ENCODE measurements around the gene TOR4A. TPM values are rescaled to one million over a fixed set of nuclear protein-coding genes. Genes with fewer than 3 reads are reported as not detected.

Gene TOR4A
- total and polyA plus RNA-seq, 2 experiments from 2014 or later = 2.0 to 19.0 TPM

DNA sequence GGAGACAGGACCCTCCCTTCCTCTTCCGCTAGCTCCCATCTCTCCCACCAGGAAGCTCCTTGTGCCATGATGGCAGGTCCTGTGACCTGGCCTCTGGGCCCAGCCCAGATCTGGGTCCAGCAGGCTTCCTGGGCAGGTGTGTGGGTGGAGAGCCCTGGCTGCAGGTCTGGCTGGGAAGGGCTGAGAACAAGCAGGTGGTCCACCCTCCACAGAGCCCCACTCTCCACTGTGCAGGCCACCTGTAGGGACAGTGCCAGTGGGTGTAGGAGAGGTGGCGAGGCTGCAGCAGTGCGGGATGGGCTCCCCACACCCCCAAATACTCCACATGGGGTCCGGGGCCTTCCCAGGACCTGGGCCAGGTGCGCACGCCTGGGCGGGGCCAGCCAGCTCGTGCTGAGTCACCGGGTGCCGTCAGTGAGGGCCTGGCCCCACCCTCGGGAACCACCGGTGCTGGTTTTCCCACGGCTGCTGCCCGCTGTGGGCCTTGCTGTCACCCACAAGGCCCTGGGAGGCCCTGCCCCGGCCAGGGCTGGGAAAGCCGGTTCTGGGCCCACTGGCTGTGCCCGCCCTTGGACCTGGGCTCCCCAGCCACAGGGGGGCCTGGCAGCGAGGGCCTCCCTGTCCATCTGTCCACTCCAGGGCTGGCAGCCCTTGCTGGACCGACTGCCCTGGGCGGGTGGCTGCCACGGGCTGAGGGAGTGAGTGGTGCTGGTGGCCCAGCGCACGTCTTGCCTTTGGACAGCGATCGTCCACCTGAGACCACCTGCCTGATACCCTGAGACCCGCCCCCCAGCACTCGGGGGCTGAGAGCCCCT, 33.9 kb downstream of the TOR4A start (continued):
- TF ChIP-seq ZNF462 (CRISPR knock-in tag; IDR thresholded peaks at IDR 0.05) = no peak
- no peak for TF ChIP-seq JUNB (IDR thresholded peaks at IDR 0.05; ENCODE audit: unreplicated experiment)
- no peak for TF ChIP-seq POLR2AphosphoS5 (IDR thresholded peaks at IDR 0.05; ENCODE audit: low read depth)

DNA sequence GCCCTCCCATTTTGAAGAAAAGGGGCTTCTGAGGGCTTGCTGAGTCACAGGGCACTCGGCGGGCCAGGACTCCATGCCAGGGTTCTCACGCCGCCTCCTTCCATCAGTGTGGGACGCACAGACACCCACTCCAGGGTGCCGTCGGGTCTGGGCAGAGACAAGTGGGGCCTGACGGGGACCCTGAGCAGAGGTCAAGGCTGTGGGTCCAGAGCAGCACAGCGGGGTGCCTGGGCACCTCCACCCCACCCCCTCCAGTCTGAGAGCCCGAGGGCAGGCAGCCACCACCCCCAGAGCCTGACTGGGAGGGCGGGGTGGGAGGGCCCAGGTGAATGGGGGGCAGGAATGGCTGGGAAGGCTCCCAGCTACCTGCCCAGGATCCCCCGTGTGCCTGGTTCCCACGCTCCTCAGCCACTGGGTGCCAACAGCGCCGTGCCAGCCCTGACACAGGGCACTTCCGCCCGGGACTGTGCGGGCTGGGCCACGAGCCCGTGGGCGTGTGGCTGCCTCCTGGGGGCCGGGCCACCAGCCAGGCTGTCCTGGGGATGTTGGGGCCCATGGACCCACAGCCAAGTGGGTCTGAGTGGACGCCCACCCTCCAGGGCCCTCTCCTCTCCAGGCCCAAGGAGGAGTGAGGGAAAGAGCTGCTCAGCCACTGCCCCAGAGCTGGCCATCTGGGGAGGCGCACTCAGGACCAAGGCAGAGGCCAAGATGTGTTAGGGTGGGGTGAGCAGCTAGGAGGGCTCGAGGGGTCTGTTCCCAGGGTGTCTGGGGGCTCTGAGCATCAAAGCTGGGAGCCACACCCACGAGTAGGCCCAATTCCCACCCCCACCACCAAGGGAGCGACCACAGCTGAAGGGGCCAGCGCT, 34.7 kb downstream of the TOR4A start:
- Mint-ChIP-seq H3K9me3 (no peaks in the 10 kb centered on the region), H3K36me3 (ENCODE audit: low read depth) (no peaks in the 10 kb centered on the region), H3K27ac (no peak overlapping the region), H3K4me3 (no peak overlapping the region), H3K27me3 (ENCODE audit: insufficient read depth, low read depth, poor library complexity) (peaks cover 7% of the 10 kb centered on the region), H3K4me1 (peaks cover 7% of the 10 kb centered on the region)
- Histone ChIP-seq H3K4me2 (no peak overlapping the region), H3K27me3 (ENCODE audit: insufficient read depth) (no peaks in the 10 kb centered on the region), H2AFZ (no peak overlapping the region), H3K36me3 (ENCODE audit: insufficient read depth) (no peaks in the 10 kb centered on the region), H3F3A (replicated peaks; ENCODE audit: low read depth) (no peaks in the 10 kb centered on the region), H4K20me1 (replicated peaks; ENCODE audit: insufficient read depth) (no peaks in the 10 kb centered on the region), H3K4me3 (no peak overlapping the region), H3K4me1 (ENCODE audit: insufficient read depth) (peaks cover 13% of the 10 kb centered on the region; the same call in 1 of the 2 replicates), H3K9me2 (ENCODE audit: insufficient read depth) (no peaks in the 10 kb centered on the region), H3K79me2 (replicated peaks; ENCODE audit: insufficient read depth) (no peaks in the 10 kb centered on the region), H3K27ac (ENCODE audit: low read depth) (no peak overlapping the region)
- ATAC-seq (no peak), DNase-seq (ENCODE audit: low spot score) (no peak)
- TF ChIP-seq REST (IDR thresholded peaks at IDR 0.05; ENCODE audit: unreplicated experiment) (no peak), JUNB (IDR thresholded peaks at IDR 0.05; ENCODE audit: unreplicated experiment) (no peak), ZNF331 (CRISPR knock-in tag; IDR thresholded peaks at IDR 0.05; ENCODE audit: low read depth) (no peak)

All from GM23338 (cell line).